Parathyroid adenoma (tissue), 2 donors: ENCODE results near the gene TBCE.
A peak's percentile ranks its signal among the peaks of the same experiment; 100 is the strongest.

Experiments used
- H2AFZ ChIP-seq: fragments of 300-600 bp; sonication (generic); one replicate; pipeline ENCODE4 v1.7.0; 2017; ENCODE audit warnings: antibody characterized with exemption, mild to moderate bottlenecking
- H3K27ac ChIP-seq: fragments of 300-600 bp; sonication (generic); one replicate; pipeline ENCODE4 v1.7.0; 2017
- H3K27me3 ChIP-seq: fragments of 300-600 bp; sonication (generic); one replicate; pipeline ENCODE4 v1.7.0; 2017; ENCODE audit warnings: low read length; ENCODE audit not compliant: control insufficient read depth, insufficient read depth
- H3K36me3 ChIP-seq: fragments of 300-600 bp; sonication (generic); one replicate; pipeline ENCODE4 v1.7.0; 2017; ENCODE audit warnings: low read length; ENCODE audit not compliant: control insufficient read depth, insufficient read depth
- H3K4me1 ChIP-seq: fragments of 300-600 bp; sonication (generic); one replicate; pipeline ENCODE4 v1.7.0; 2017; ENCODE audit warnings: control low read depth
- H3K4me2 ChIP-seq: fragments of 300-600 bp; sonication (generic); one replicate; pipeline ENCODE4 v1.7.0; 2017; ENCODE audit warnings: low read length
- H3K4me3 ChIP-seq: fragments of 300-600 bp; sonication (generic); one replicate; pipeline ENCODE4 v1.7.0; 2017; ENCODE audit warnings: low read depth, low read length
- H3K79me2 ChIP-seq: fragments of 300-600 bp; sonication (generic); one replicate; pipeline ENCODE4 v1.7.0; 2017; ENCODE audit warnings: control low read depth
- H3K9ac ChIP-seq: fragments of 300-600 bp; sonication (generic); one replicate; pipeline ENCODE4 v1.7.0; 2017; ENCODE audit warnings: mild to moderate bottlenecking
- H3K9me3 ChIP-seq: fragments of 300-600 bp; sonication (generic); one replicate; pipeline ENCODE4 v1.7.0; 2017; ENCODE audit warnings: low read length; ENCODE audit not compliant: control insufficient read depth
- CTCF ChIP-seq: fragments of 300-600 bp; sonication (generic); IDR thresholded peaks from one replicate; pipeline ENCODE4 v1.7.0; 2017; ENCODE audit warnings: antibody characterized with exemption, mild to moderate bottlenecking
- donor health status: primary hyperparathyroidism.

Gene TBCE

GRCh38 chr1:235495551-235495950 is 128.3 kb downstream of the TBCE start:
- Histone ChIP-seq H3K9ac (no peak overlapping the region), H3K4me2 (no peak overlapping the region), H3K4me1 (peaks cover under 1% of the 10 kb centered on the region), H3K36me3 (no peaks in the 10 kb centered on the region), H3K27ac (no peak overlapping the region), H3K79me2 (peaks cover 8% of the 10 kb centered on the region), H3K9me3 (no peaks in the 10 kb centered on the region), H2AFZ (no peak overlapping the region), H3K27me3 (no peaks in the 10 kb centered on the region), H3K4me3 (no peak overlapping the region)
- TF ChIP-seq CTCF: no peak

- no peak for TF ChIP-seq CTCF
- H3K79me2 ChIP-seq: peaks cover 6% of the 10 kb centered on the region
- H3K4me2 ChIP-seq: peak overlapping the region; percentile 16
- no peak overlapping the region for H3K4me3 ChIP-seq
- H3K27ac ChIP-seq: no peak overlapping the region
- H2AFZ ChIP-seq: no peak overlapping the region
- no peaks in the 10 kb centered on the region for H3K27me3 ChIP-seq
- no peaks in the 10 kb centered on the region for H3K9me3 ChIP-seq
- no peaks in the 10 kb centered on the region for H3K36me3 ChIP-seq
- H3K9ac ChIP-seq: no peak overlapping the region
- H3K4me1 ChIP-seq: peaks cover 5% of the 10 kb centered on the region
These were observed 133.8 kb downstream of the TBCE start for GRCh38 chr1:235500971-235501540.
